Uterus (tissue), 2 donors: ENCODE results near the gene SCAMP5.

ENCODE experiments used
- CTCF ChIP-seq, 4 experiments: fragments of 200-600 bp in 2 of 4; fragments of 450-650 bp in 2 of 4; sonication (generic) in 2 of 4; IDR thresholded peaks; one replicate each; pipeline ENCODE4 v1.5.1; 2016 to 2019; ENCODE audit warnings: antibody characterized with exemption in 4 of 4, mild to moderate bottlenecking in 2 of 4, moderate library complexity in 1 of 4
- POLR2A ChIP-seq, 2 donors: fragments of 450-650 bp; IDR thresholded peaks; one replicate each; pipeline ENCODE4 v1.6.1; 2016; ENCODE audit warnings: antibody characterized with exemption in 2 of 2, mild to moderate bottlenecking in 1 of 2, moderate library complexity in 1 of 2

- TF ChIP-seq CTCF (IDR thresholded peaks at IDR 0.05), result no peak
- no peak for TF ChIP-seq POLR2A (IDR thresholded peaks at IDR 0.05)
Observed at GRCh38 chr15:75054172-75054897, 59.0 kb downstream of the SCAMP5 start.
